ENCODE results near the gene CAMK1. TPM values are rescaled to one million over a fixed set of nuclear protein-coding genes. Genes with fewer than 3 reads are reported as not detected.

Gene CAMK1
- total and polyA plus RNA-seq, 4 donors, result 13.8 to 20.1 (median 16.7) TPM

DNA sequence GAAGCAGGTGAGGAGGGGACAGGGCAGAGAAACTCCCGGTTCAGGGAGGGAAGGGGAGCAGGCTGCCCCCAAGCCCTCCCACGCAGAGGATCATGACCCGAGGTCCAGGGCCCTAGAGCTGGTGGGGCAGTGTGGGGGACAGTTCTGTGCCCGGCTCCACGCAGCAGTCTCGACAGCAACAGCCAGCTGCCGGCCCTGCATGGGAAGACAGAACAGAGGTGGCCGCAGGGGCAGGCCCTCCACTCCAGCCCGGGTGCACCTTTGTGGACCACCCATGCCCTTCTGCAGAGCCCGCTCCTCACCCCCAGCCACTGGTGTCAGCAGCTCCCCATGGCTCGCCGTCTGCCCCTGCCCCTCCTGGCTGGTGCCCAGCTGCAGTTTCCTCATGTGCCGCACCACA lies 12.3 kb downstream of the CAMK1 start (continued):
- TF ChIP-seq, protein P1, sequence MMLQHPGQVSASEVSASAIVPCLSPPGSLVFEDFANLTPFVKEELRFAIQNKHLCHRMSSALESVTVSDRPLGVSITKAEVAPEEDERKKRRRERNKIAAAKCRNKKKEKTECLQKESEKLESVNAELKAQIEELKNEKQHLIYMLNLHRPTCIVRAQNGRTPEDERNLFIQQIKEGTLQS (IDR thresholded peaks at IDR 0.05), result no peak
- TF ChIP-seq, protein P2, sequence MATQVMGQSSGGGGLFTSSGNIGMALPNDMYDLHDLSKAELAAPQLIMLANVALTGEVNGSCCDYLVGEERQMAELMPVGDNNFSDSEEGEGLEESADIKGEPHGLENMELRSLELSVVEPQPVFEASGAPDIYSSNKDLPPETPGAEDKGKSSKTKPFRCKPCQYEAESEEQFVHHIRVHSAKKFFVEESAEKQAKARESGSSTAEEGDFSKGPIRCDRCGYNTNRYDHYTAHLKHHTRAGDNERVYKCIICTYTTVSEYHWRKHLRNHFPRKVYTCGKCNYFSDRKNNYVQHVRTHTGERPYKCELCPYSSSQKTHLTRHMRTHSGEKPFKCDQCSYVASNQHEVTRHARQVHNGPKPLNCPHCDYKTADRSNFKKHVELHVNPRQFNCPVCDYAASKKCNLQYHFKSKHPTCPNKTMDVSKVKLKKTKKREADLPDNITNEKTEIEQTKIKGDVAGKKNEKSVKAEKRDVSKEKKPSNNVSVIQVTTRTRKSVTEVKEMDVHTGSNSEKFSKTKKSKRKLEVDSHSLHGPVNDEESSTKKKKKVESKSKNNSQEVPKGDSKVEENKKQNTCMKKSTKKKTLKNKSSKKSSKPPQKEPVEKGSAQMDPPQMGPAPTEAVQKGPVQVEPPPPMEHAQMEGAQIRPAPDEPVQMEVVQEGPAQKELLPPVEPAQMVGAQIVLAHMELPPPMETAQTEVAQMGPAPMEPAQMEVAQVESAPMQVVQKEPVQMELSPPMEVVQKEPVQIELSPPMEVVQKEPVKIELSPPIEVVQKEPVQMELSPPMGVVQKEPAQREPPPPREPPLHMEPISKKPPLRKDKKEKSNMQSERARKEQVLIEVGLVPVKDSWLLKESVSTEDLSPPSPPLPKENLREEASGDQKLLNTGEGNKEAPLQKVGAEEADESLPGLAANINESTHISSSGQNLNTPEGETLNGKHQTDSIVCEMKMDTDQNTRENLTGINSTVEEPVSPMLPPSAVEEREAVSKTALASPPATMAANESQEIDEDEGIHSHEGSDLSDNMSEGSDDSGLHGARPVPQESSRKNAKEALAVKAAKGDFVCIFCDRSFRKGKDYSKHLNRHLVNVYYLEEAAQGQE (IDR thresholded peaks at IDR 0.05), result no peak

DNA sequence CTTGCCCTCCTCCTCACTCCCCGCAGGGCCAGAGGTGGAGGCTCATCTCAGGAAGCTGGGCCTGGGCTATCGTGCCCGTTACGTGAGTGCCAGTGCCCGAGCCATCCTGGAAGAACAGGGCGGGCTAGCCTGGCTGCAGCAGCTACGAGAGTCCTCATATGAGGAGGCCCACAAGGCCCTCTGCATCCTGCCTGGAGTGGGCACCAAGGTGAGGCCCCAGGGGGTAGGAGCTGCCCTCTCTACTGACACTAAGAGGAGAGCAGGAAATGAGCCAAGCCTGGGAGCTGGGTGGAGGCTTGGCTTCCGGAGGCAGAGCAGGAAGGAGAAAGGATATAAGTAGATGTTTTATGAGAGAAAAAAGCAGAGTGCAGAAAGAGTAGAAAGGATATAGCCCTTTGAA lies 15.1 kb downstream of the CAMK1 start:
- no peak for DNase-seq (ENCODE audit: low spot score)
- Histone ChIP-seq H3K4me3 (ENCODE audit: low read depth in 1 of 3, low read length in 3 of 3) (no peak overlapping the region), H3K9ac (ENCODE audit: low read depth in 1 of 2, low read length in 2 of 2) (no peak overlapping the region), H3K36me3 (ENCODE audit: control insufficient read depth in 4 of 4, insufficient read depth in 3 of 4, low read depth in 1 of 4, low read length in 3 of 4) (peaks cover 19 to 44% (median 35%) of the 10 kb centered on the region in 4 donors), H3K4me1 (ENCODE audit: control insufficient read depth in 4 of 4, insufficient read depth in 4 of 4, low read length in 3 of 4) (peaks cover 5 to 21% (median 20%) of the 10 kb centered on the region in 4 donors), H3K27me3 (ENCODE audit: control insufficient read depth in 4 of 4, insufficient read depth in 4 of 4, low read length in 3 of 4) (no peaks in the 10 kb centered on the region), H3K9me3 (ENCODE audit: control insufficient read depth in 4 of 4, low read length in 3 of 4) (no peaks in the 10 kb centered on the region), H3K27ac (ENCODE audit: low read depth in 1 of 2, low read length in 2 of 2) (no peak overlapping the region)
- WGBS, result 78% methylated on average over 8 of the region's 8 CpGs
- TF ChIP-seq, protein P3, sequence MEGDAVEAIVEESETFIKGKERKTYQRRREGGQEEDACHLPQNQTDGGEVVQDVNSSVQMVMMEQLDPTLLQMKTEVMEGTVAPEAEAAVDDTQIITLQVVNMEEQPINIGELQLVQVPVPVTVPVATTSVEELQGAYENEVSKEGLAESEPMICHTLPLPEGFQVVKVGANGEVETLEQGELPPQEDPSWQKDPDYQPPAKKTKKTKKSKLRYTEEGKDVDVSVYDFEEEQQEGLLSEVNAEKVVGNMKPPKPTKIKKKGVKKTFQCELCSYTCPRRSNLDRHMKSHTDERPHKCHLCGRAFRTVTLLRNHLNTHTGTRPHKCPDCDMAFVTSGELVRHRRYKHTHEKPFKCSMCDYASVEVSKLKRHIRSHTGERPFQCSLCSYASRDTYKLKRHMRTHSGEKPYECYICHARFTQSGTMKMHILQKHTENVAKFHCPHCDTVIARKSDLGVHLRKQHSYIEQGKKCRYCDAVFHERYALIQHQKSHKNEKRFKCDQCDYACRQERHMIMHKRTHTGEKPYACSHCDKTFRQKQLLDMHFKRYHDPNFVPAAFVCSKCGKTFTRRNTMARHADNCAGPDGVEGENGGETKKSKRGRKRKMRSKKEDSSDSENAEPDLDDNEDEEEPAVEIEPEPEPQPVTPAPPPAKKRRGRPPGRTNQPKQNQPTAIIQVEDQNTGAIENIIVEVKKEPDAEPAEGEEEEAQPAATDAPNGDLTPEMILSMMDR (IDR thresholded peaks at IDR 0.05; ENCODE audit: low read depth, low read length, missing input control), result no peak
- TF ChIP-seq HNF4A (conservative IDR thresholded peaks at IDR 0.05), result no peak
- TF ChIP-seq FOXA2 (IDR thresholded peaks at IDR 0.05), result no peak
- TF ChIP-seq EGR1 (IDR thresholded peaks at IDR 0.05; ENCODE audit: low read depth in 2 of 2), result no peak
- TF ChIP-seq, protein P4, sequence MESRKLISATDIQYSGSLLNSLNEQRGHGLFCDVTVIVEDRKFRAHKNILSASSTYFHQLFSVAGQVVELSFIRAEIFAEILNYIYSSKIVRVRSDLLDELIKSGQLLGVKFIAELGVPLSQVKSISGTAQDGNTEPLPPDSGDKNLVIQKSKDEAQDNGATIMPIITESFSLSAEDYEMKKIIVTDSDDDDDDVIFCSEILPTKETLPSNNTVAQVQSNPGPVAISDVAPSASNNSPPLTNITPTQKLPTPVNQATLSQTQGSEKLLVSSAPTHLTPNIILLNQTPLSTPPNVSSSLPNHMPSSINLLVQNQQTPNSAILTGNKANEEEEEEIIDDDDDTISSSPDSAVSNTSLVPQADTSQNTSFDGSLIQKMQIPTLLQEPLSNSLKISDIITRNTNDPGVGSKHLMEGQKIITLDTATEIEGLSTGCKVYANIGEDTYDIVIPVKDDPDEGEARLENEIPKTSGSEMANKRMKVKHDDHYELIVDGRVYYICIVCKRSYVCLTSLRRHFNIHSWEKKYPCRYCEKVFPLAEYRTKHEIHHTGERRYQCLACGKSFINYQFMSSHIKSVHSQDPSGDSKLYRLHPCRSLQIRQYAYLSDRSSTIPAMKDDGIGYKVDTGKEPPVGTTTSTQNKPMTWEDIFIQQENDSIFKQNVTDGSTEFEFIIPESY (IDR thresholded peaks at IDR 0.05), result no peak
- TF ChIP-seq, protein P2 (IDR thresholded peaks at IDR 0.05), result no peak

All from liver (tissue), 9 donors.